ENCODE data around the gene MEIG1.

Gene MEIG1

GRCh38 chr10:14945108-14945507 is 14.1 kb upstream of the MEIG1 start:
- H3K4me3 ChIP-seq (ENCODE audit: low read depth, low read length) = no peak overlapping the region
- in situ Hi-C loops (cut with HindIII; ENCODE audit: low sequenced_read_pairs) = no loop called here
- no peak for TF ChIP-seq CTCF (IDR thresholded peaks at IDR 0.05; ENCODE audit: low read depth, low read length)
- DNase-seq (ENCODE audit: low read depth, low spot score) = no peak

GRCh38 chr10:14947268-14947667 is 11.9 kb upstream of the MEIG1 start:
- no peak for TF ChIP-seq CTCF (IDR thresholded peaks at IDR 0.05; ENCODE audit: low read depth, low read length)
- DNase-seq (ENCODE audit: low read depth, low spot score) = no peak
- no peak overlapping the region for H3K4me3 ChIP-seq (ENCODE audit: low read depth, low read length)
- in situ Hi-C loops (cut with HindIII; ENCODE audit: low sequenced_read_pairs) = no loop called here

- in situ Hi-C loops (cut with HindIII; ENCODE audit: low sequenced_read_pairs) = no loop called here
- no peak overlapping the region for H3K4me3 ChIP-seq (ENCODE audit: low read depth, low read length)
- TF ChIP-seq CTCF (IDR thresholded peaks at IDR 0.05; ENCODE audit: low read depth, low read length) = no peak
- no peak for DNase-seq (ENCODE audit: low read depth, low spot score)
These were observed 9.9 kb upstream of the MEIG1 start for GRCh38 chr10:14949291-14949690.

GRCh38 chr10:14952851-14953423 is 6.3 kb upstream of the MEIG1 start:
- H3K4me3 ChIP-seq (ENCODE audit: low read depth, low read length) = peak overlapping the region; percentile 86
- peak; percentile 1 for TF ChIP-seq CTCF (IDR thresholded peaks at IDR 0.05; ENCODE audit: low read depth, low read length)
- in situ Hi-C loops (cut with HindIII; ENCODE audit: low sequenced_read_pairs) = no loop called here
- no peak for DNase-seq (ENCODE audit: low read depth, low spot score)

GRCh38 chr10:14953424-14954000 is 5.7 kb upstream of the MEIG1 start:
- peak; percentile 70 for DNase-seq (ENCODE audit: low read depth, low spot score)
- peak overlapping the region; percentile 86 for H3K4me3 ChIP-seq (ENCODE audit: low read depth, low read length)
- peak; percentile 15 for TF ChIP-seq CTCF (IDR thresholded peaks at IDR 0.05; ENCODE audit: low read depth, low read length)
- in situ Hi-C loops (cut with HindIII; ENCODE audit: low sequenced_read_pairs) = no loop called here

- TF ChIP-seq CTCF (IDR thresholded peaks at IDR 0.05; ENCODE audit: low read depth, low read length) = no peak
- in situ Hi-C loops (cut with HindIII; ENCODE audit: low sequenced_read_pairs) = no loop called here
These were observed 5.0 kb upstream of the MEIG1 start, which contains the start of gene DCLRE1C for GRCh38 chr10:14954001-14954770. Gene DCLRE1C, minus strand, starts transcription at chr10:14954096. Its CDS starts 86 bp downstream, at chr10:14954010.

More at GRCh38 chr10:14954001-14954770, 5.0 kb upstream of the MEIG1 start, which contains the start of gene DCLRE1C:
- peak; percentile 91 for DNase-seq (ENCODE audit: low read depth, low spot score)
- H3K4me3 ChIP-seq (ENCODE audit: low read depth, low read length) = peak within 1 kb of the TSS; percentile 86

Data from astrocyte of the spinal cord (primary cell).